Measurements from ENCODE around the gene AJUBA. TPM values are rescaled to one million over a fixed set of nuclear protein-coding genes. Genes with fewer than 3 reads are reported as not detected.

The AJUBA gene
- total RNA-seq, 1 experiment from 2014 or later, result 28.8 TPM

DNA sequence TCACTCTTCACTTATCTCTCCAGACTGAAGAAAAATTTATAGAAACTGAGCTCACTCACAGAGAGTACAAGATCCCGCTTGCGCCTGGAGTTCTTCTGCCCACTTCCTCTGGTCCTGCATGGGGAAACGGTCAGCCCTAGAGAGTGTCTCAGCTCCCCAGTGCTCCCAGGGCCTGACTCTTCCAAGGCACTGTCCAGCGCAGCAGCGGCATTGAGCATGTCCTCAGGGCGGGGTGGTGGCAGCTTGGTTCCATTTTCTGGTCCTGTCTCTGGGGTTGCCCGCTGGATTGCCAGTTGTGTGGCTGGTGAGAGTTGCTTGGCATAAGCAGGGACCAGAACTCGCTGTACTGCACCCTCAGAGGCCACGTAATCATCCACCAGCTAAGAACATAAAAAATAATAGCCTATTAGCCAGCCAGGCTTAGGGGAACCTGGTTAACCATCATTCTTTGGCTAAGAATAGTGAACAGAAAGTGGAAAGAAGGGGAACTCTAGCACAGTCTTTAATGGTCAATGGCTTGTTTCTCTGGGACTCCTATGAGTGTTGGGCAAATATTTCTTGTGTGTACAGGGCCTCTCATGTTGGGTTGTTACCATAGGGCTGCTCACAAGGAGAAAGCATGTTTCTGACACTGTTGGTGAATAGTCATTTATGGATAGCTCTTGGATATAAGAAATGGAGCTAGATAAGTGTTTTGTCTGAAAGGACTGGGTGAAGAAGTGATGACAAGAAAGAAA is 13.7 kb upstream of the AJUBA start (continued):
- TF ChIP-seq, protein P1, sequence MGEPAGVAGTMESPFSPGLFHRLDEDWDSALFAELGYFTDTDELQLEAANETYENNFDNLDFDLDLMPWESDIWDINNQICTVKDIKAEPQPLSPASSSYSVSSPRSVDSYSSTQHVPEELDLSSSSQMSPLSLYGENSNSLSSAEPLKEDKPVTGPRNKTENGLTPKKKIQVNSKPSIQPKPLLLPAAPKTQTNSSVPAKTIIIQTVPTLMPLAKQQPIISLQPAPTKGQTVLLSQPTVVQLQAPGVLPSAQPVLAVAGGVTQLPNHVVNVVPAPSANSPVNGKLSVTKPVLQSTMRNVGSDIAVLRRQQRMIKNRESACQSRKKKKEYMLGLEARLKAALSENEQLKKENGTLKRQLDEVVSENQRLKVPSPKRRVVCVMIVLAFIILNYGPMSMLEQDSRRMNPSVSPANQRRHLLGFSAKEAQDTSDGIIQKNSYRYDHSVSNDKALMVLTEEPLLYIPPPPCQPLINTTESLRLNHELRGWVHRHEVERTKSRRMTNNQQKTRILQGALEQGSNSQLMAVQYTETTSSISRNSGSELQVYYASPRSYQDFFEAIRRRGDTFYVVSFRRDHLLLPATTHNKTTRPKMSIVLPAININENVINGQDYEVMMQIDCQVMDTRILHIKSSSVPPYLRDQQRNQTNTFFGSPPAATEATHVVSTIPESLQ (CRISPR knock-in tag; IDR thresholded peaks at IDR 0.05), result no peak
- TF ChIP-seq, protein P2, sequence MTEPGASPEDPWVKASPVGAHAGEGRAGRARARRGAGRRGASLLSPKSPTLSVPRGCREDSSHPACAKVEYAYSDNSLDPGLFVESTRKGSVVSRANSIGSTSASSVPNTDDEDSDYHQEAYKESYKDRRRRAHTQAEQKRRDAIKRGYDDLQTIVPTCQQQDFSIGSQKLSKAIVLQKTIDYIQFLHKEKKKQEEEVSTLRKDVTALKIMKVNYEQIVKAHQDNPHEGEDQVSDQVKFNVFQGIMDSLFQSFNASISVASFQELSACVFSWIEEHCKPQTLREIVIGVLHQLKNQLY (CRISPR knock-in tag; IDR thresholded peaks at IDR 0.05), result no peak
- TF ChIP-seq, protein P3, sequence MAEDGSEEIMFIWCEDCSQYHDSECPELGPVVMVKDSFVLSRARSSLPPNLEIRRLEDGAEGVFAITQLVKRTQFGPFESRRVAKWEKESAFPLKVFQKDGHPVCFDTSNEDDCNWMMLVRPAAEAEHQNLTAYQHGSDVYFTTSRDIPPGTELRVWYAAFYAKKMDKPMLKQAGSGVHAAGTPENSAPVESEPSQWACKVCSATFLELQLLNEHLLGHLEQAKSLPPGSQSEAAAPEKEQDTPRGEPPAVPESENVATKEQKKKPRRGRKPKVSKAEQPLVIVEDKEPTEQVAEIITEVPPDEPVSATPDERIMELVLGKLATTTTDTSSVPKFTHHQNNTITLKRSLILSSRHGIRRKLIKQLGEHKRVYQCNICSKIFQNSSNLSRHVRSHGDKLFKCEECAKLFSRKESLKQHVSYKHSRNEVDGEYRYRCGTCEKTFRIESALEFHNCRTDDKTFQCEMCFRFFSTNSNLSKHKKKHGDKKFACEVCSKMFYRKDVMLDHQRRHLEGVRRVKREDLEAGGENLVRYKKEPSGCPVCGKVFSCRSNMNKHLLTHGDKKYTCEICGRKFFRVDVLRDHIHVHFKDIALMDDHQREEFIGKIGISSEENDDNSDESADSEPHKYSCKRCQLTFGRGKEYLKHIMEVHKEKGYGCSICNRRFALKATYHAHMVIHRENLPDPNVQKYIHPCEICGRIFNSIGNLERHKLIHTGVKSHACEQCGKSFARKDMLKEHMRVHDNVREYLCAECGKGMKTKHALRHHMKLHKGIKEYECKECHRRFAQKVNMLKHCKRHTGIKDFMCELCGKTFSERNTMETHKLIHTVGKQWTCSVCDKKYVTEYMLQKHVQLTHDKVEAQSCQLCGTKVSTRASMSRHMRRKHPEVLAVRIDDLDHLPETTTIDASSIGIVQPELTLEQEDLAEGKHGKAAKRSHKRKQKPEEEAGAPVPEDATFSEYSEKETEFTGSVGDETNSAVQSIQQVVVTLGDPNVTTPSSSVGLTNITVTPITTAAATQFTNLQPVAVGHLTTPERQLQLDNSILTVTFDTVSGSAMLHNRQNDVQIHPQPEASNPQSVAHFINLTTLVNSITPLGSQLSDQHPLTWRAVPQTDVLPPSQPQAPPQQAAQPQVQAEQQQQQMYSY (CRISPR knock-in tag; IDR thresholded peaks at IDR 0.05), result no peak
- TF ChIP-seq, protein P4, sequence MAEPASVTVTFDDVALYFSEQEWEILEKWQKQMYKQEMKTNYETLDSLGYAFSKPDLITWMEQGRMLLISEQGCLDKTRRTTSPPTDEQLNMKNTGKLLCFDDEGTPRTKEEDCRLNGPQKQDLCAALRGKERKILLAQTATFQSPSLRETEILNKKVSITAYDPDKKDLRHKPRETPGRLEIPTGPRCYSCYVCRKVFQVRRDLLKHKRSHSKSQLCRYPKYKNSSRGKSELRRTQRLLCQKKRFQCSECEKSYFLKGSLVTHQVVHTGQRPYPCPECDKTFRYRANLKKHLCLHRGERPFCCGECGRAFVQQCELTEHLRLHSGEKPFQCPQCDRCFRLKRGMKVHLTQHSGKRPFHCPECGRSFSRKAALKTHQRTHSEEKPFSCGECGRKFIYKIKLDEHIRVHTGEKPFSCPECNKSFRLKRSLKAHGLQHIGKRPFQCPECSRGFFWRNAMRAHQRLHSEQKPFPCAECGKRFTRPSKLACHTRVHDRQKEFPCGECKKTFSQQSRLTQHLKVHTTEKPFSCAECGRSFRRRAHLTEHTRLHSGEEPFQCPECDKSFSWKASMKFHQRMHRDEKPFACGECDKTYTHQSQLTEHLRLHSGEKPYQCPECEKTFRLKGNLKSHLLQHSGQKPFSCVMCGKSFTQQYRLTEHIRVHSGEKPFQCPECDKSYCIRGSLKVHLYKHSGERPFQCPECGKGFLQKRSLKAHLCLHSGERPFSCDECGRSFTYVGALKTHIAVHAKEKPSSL (CRISPR knock-in tag; conservative IDR thresholded peaks at IDR 0.05), result no peak
- TF ChIP-seq ZNF121 (CRISPR knock-in tag; IDR thresholded peaks at IDR 0.05) (no peak), IRF2 (CRISPR knock-in tag; IDR thresholded peaks at IDR 0.05; ENCODE audit: borderline replicate concordance, low read depth) (no peak)
- TF ChIP-seq, protein P5, sequence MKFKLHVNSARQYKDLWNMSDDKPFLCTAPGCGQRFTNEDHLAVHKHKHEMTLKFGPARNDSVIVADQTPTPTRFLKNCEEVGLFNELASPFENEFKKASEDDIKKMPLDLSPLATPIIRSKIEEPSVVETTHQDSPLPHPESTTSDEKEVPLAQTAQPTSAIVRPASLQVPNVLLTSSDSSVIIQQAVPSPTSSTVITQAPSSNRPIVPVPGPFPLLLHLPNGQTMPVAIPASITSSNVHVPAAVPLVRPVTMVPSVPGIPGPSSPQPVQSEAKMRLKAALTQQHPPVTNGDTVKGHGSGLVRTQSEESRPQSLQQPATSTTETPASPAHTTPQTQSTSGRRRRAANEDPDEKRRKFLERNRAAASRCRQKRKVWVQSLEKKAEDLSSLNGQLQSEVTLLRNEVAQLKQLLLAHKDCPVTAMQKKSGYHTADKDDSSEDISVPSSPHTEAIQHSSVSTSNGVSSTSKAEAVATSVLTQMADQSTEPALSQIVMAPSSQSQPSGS (CRISPR knock-in tag; IDR thresholded peaks at IDR 0.05; ENCODE audit: borderline replicate concordance, low read depth), result no peak

DNA sequence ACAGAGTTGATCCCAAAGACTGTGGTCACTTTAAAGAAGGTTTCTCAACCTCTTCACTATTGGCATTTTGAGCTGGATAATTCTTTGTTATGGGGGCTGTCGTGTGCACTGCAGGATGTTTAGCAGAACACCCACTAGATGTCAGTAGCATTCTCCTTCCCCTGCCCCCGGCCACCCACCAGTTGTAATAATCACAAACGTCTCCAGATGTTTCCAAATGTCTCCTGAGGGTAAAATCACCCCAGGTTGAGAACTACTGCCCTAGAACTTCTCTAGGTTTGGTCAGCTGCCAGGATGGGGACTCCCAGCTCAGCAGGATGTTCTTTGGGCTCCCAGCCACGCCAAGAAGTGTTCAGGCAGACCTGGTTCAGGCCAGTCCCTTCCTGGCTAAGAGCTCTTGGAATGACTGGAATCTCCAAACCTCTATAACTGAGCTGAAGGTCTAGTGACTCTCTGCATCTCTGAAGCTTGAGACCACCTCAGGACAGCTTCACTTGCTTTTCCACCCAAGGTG is 12.5 kb upstream of the AJUBA start:
- ChIA-PET CTCF (interaction anchor here (0.6 to 7.8 kb wide), 41 partner anchors 9 to 385 kb away, joined by 3 to 159 read pairs (median 7); partner anchors contain the start of genes ACIN1, AJUBA, C14orf119 and CDH24), POLR2A (interaction anchor here (0.6 to 2.0 kb wide), 14 partner anchors 12 to 173 kb away, joined by 3 to 16 read pairs (median 4); partner anchors contain the start of genes AJUBA, HAUS4 and PSMB5)
- Mint-ChIP-seq H3K9me3 (no peaks in the 10 kb centered on the region), H3K27me3 (ENCODE audit: low read depth) (no peaks in the 10 kb centered on the region; the same call in 1 of the 2 replicates), H3K36me3 (no peaks in the 10 kb centered on the region), H3K27ac (peak overlapping the region; percentile 91), H3K4me3 (no peak overlapping the region), H3K4me1 (peaks cover 5% of the 10 kb centered on the region)
- peak; percentile 32 for DNase-seq (ENCODE audit: low spot score)
- TF ChIP-seq TEAD1 (CRISPR knock-in tag; IDR thresholded peaks at IDR 0.05) (no peak), GABPB1 (CRISPR knock-in tag; IDR thresholded peaks at IDR 0.05) (0 out of 2 replicates have a peak, but pooled peaks have one; percentile 20), NFE2L1 (CRISPR knock-in tag; IDR thresholded peaks at IDR 0.05) (no peak)
- TF ChIP-seq, protein P6, sequence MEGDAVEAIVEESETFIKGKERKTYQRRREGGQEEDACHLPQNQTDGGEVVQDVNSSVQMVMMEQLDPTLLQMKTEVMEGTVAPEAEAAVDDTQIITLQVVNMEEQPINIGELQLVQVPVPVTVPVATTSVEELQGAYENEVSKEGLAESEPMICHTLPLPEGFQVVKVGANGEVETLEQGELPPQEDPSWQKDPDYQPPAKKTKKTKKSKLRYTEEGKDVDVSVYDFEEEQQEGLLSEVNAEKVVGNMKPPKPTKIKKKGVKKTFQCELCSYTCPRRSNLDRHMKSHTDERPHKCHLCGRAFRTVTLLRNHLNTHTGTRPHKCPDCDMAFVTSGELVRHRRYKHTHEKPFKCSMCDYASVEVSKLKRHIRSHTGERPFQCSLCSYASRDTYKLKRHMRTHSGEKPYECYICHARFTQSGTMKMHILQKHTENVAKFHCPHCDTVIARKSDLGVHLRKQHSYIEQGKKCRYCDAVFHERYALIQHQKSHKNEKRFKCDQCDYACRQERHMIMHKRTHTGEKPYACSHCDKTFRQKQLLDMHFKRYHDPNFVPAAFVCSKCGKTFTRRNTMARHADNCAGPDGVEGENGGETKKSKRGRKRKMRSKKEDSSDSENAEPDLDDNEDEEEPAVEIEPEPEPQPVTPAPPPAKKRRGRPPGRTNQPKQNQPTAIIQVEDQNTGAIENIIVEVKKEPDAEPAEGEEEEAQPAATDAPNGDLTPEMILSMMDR (IDR thresholded peaks at IDR 0.05), result 0 out of 2 replicates have a peak, but pooled peaks have one; percentile 14
- peak; percentile 87 for ATAC-seq

All from WTC11 (cell line).